Measurements from ENCODE around the gene SNED1.

GRCh38 chr2:241091734-241092445 is 93.5 kb downstream of the SNED1 start:
- TF ChIP-seq, protein P1, sequence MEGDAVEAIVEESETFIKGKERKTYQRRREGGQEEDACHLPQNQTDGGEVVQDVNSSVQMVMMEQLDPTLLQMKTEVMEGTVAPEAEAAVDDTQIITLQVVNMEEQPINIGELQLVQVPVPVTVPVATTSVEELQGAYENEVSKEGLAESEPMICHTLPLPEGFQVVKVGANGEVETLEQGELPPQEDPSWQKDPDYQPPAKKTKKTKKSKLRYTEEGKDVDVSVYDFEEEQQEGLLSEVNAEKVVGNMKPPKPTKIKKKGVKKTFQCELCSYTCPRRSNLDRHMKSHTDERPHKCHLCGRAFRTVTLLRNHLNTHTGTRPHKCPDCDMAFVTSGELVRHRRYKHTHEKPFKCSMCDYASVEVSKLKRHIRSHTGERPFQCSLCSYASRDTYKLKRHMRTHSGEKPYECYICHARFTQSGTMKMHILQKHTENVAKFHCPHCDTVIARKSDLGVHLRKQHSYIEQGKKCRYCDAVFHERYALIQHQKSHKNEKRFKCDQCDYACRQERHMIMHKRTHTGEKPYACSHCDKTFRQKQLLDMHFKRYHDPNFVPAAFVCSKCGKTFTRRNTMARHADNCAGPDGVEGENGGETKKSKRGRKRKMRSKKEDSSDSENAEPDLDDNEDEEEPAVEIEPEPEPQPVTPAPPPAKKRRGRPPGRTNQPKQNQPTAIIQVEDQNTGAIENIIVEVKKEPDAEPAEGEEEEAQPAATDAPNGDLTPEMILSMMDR (conservative IDR thresholded peaks at IDR 0.05; ENCODE audit: low read length): no peak
- TF ChIP-seq EZH2phosphoT487 (IDR thresholded peaks at IDR 0.05; ENCODE audit: borderline replicate concordance): no peak

All from Loucy (cell line).